Measurements from ENCODE around the gene DGKE. TPM values are rescaled to one million over a fixed set of nuclear protein-coding genes. Genes with fewer than 3 reads are reported as not detected.

Gene DGKE
- total and polyA plus RNA-seq, 2 of the 13 experiments (the other 11 are each of a cell fraction or from before 2014, with no cell fraction given): 3.2 to 5.3 TPM

DNA sequence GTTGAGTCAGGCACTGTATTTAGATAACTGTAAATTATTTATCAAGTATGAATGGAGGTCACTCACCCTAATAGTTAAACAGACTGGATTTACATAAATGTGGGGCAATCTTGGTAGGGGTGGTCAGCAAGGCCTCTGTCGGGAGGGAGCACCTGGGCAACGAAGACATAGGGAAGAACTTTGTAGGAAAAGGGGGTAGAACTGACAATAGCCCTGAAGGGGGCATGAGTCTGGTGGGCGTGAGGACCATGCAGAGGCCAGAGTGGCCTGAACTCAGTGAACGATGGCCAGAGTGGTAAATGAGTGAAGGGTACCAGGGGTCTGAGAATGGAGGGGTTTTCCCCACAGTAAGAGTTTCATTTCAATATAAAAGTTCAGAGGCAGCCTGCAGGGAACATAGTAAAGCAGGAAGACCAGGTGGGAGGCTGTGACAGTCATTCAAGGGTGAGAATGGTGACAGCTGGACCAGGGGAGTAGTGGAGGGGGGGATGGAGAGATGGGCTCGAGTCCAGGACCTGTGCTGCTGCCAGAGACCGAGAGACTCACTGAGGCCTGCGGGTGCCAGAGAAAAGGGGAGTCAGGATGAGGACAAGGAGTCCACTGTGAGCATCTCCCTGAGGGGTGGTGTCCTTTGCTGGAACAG lies 3.1 kb upstream of the DGKE start:
- WGBS (ENCODE audit: low lambda C conversion rate): 59% methylated on average over 7 of the region's 7 CpGs
- FAIRE-seq (no peak), DNase-seq (ENCODE audit: low spot score) (no peak), ATAC-seq (no peak)
- Histone ChIP-seq H4K20me1 (ENCODE audit: insufficient read depth, low read length) (no peaks in the 10 kb centered on the region), H3K27ac (ENCODE audit: extremely low read length, insufficient read depth, low read length) (no peak overlapping the region), H3K9me3 (ENCODE audit: low read length) (no peaks in the 10 kb centered on the region), H3K79me2 (ENCODE audit: insufficient read depth, low read length) (no peaks in the 10 kb centered on the region), H3K27me3 (ENCODE audit: control insufficient read depth in 1 of 2, insufficient read depth in 2 of 2, low read length in 2 of 2) (no peaks in the 10 kb centered on the region; a peak in 1 of 5 replicates), H3K4me2 (ENCODE audit: low read depth, low read length) (no peak overlapping the region), H3K4me3 (replicated peaks in 1 of 3; ENCODE audit: insufficient read depth in 1 of 3, low read depth in 2 of 3, low read length in 3 of 3) (no peak overlapping the region), H3K36me3 (replicated peaks in 1 of 2; ENCODE audit: control insufficient read depth in 1 of 2, insufficient read depth in 2 of 2, low read length in 2 of 2) (no peaks in the 10 kb centered on the region), H2AFZ (ENCODE audit: low read length) (no peak overlapping the region), H3K9ac (ENCODE audit: insufficient read depth, low read depth, low read length) (no peak overlapping the region), H3K4me1 (ENCODE audit: insufficient read depth, low read length) (peaks cover 45% of the 10 kb centered on the region)
- BruUV-seq (replicated peaks): no TSS peak
- in situ Hi-C loops (cut with HindIII; ENCODE audit: extremely low pct_ligation_motif_present, low pct_unique_long_range_greater_than_20kb) (no loop called here), intact Hi-C loops (cut with micrococcal nuclease; ENCODE audit: unreplicated experiment) (no loop called here)
- ChIA-PET POLR2A (no interaction called here), CTCF (ENCODE audit: low intra/inter-chr PET ratio, low total read pairs) (no interaction called here)
- no peak for TF ChIP-seq ZBTB21 (CRISPR knock-in tag; IDR thresholded peaks at IDR 0.05)
- TF ChIP-seq SYNCRIP (IDR thresholded peaks at IDR 0.05; ENCODE audit: insufficient read depth, low read depth, low read length): no peak
- TF ChIP-seq ATF3 (CRISPR knock-in tag; IDR thresholded peaks at IDR 0.05): no peak
- TF ChIP-seq HNRNPK (IDR thresholded peaks at IDR 0.05; ENCODE audit: low read depth, low read length, poor library complexity, severe bottlenecking): no peak
- TF ChIP-seq ZNF543 (CRISPR knock-in tag; IDR thresholded peaks at IDR 0.05): no peak
- TF ChIP-seq SRF (IDR thresholded peaks at IDR 0.05; ENCODE audit: low read depth, low read length): no peak
- TF ChIP-seq HOXA3 (CRISPR knock-in tag; IDR thresholded peaks at IDR 0.05): no peak
- no peak for TF ChIP-seq ZSCAN21 (CRISPR knock-in tag; IDR thresholded peaks at IDR 0.05; ENCODE audit: borderline replicate concordance)
- TF ChIP-seq, protein P1, sequence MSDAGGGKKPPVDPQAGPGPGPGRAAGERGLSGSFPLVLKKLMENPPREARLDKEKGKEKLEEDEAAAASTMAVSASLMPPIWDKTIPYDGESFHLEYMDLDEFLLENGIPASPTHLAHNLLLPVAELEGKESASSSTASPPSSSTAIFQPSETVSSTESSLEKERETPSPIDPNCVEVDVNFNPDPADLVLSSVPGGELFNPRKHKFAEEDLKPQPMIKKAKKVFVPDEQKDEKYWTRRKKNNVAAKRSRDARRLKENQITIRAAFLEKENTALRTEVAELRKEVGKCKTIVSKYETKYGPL (CRISPR knock-in tag; IDR thresholded peaks at IDR 0.05): no peak

Data from HepG2 (cell line).